Kidney (tissue), 14 donors: ENCODE measurements around the gene SP8. TPM values are rescaled to one million over a fixed set of nuclear protein-coding genes. Genes with fewer than 3 reads are reported as not detected.

Experiments
- DNase-seq, 5 donors: peaks; one replicate each; pipeline ENCODE4 v3.0.0-alpha.2; 2013 to 2020
- FAIRE-seq: peaks from 2 replicates; lab custom pipeline; 2012; peaks lifted over from hg19 to GRCh38; lab: Jason Lieb, UNC
- H3K27ac ChIP-seq, 2 donors: one replicate each; pipeline ENCODE4 v1.7.0; 2013; ENCODE audit warnings: low read depth in 2 of 2, low read length in 2 of 2, inconsistent platforms in 1 of 2
- H3K27me3 ChIP-seq: one replicate; pipeline ENCODE4 v1.7.1; 2013; ENCODE audit warnings: low read length, inconsistent platforms; ENCODE audit not compliant: control insufficient read depth, insufficient read depth
- H3K36me3 ChIP-seq, 3 donors: one replicate each; pipeline versions ENCODE4 v1.7.0 to v1.7.1; 2013; ENCODE audit warnings: low read length in 3 of 3, control low read depth in 1 of 3, inconsistent platforms in 1 of 3; ENCODE audit not compliant: insufficient read depth in 3 of 3, control insufficient read depth in 2 of 3
- H3K4me1 ChIP-seq, 3 donors: one replicate each; pipeline versions ENCODE4 v1.7.0 to v1.7.1; 2013; ENCODE audit warnings: low read length in 3 of 3, inconsistent platforms in 1 of 3, low read depth in 1 of 3; ENCODE audit not compliant: control insufficient read depth in 2 of 3, insufficient read depth in 2 of 3
- H3K4me3 ChIP-seq, 3 donors: one replicate each; pipeline versions ENCODE4 v1.7.0 to v1.8.1; 2013; ENCODE audit warnings: low read length in 3 of 3, control low read depth in 1 of 3, inconsistent platforms in 1 of 3
- H3K9ac ChIP-seq, 3 donors: one replicate each; pipeline versions ENCODE4 v1.7.0 to v1.7.1; 2013; ENCODE audit warnings: low read length in 3 of 3, control low read depth in 1 of 3, inconsistent platforms in 1 of 3
- H3K9me3 ChIP-seq, 3 donors: one replicate each; pipeline versions ENCODE4 v1.7.0 to v1.7.1; 2013; ENCODE audit warnings: low read length in 3 of 3, control low read depth in 1 of 3, inconsistent platforms in 1 of 3; ENCODE audit not compliant: control insufficient read depth in 2 of 3, insufficient read depth in 1 of 3
- intact Hi-C: fragments of 100-400 bp; cut with DNase I; formaldehyde crosslinking; loops from one replicate; pipeline ENCODE4 v1.11.1; 2022
- polyA plus RNA-seq: library from polyadenylated mRNA; stranded (reverse); fragments of 350-450 nt; fragmentation: Illumina TruSeq; extraction: RNeasy Lipid Tissue Mini Kit (QIAGEN cat#74804); gene quantifications from one replicate; pipeline ENCODE4 v1.2.3, GENCODE V29; 2014; ENCODE audit warnings: low read depth, low replicate concordance; ENCODE audit not compliant: insufficient read depth
- total RNA-seq: library from RNA; stranded (reverse); fragmentation: NEBNext Ultra II Directional; extraction: Animal tissue kit (Norgen Biotek cat#: 25700); gene quantifications from one replicate; pipeline ENCODE4 v1.2.1, GENCODE V29; 2021
- TF ChIP-seq, protein P1 (sequence below): IDR thresholded peaks from 3 replicates; pipeline ENCODE4 v1.5.1; 2012; ENCODE audit warnings: mild to moderate bottlenecking, moderate library complexity, borderline replicate concordance; ENCODE audit not compliant: insufficient read depth; ENCODE audit errors: extremely low read depth
- donor health status: control.
- donor health status: control.
- donor health status: control.
- donor health status: control.
- donor health status: control.
- donor health status: DM: yes; HTN: yes; CAD: no.
- donor health status: Normal renal cell carcinoma (clear cell type).

The SP8 gene
- total and polyA plus RNA-seq, 2 donors from 2014 or later, result not detected

DNA sequence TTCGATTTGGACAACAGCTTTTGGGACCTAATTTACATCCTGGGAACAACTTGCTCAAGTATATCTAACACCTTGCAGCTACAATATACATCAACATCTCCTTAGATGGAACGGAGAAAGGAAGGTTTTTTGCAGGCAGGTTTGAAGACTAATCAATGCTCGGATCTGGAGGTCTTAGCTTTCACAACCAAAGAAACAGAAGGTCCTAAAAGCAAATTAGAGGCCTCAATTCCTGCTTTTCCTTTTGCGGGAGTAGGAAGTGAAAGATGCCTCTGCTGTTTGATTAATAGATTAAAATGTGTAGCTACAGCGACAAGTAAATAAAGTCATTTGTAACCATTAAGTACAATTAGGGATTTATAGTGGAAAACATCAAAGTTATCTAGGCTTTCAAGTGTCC, 3.7 kb upstream of the SP8 start:
- H3K9ac ChIP-seq, result no peak overlapping the region
- H3K4me3 ChIP-seq, result no peak overlapping the region
- intact Hi-C loops, result no loop called here
- FAIRE-seq, result no peak
- peak in 2 of 5 donors; percentile 14 to 53 for DNase-seq
- peaks cover 93% of the 10 kb centered on the region for H3K27me3 ChIP-seq
- H3K9me3 ChIP-seq, result peaks cover 0 to 9% (median 0%) of the 10 kb centered on the region in 3 donors
- no peaks in the 10 kb centered on the region for H3K4me1 ChIP-seq
- H3K27ac ChIP-seq, result no peak overlapping the region
- H3K36me3 ChIP-seq, result no peaks in the 10 kb centered on the region
- TF ChIP-seq, protein P1, sequence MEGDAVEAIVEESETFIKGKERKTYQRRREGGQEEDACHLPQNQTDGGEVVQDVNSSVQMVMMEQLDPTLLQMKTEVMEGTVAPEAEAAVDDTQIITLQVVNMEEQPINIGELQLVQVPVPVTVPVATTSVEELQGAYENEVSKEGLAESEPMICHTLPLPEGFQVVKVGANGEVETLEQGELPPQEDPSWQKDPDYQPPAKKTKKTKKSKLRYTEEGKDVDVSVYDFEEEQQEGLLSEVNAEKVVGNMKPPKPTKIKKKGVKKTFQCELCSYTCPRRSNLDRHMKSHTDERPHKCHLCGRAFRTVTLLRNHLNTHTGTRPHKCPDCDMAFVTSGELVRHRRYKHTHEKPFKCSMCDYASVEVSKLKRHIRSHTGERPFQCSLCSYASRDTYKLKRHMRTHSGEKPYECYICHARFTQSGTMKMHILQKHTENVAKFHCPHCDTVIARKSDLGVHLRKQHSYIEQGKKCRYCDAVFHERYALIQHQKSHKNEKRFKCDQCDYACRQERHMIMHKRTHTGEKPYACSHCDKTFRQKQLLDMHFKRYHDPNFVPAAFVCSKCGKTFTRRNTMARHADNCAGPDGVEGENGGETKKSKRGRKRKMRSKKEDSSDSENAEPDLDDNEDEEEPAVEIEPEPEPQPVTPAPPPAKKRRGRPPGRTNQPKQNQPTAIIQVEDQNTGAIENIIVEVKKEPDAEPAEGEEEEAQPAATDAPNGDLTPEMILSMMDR, result no peak

DNA sequence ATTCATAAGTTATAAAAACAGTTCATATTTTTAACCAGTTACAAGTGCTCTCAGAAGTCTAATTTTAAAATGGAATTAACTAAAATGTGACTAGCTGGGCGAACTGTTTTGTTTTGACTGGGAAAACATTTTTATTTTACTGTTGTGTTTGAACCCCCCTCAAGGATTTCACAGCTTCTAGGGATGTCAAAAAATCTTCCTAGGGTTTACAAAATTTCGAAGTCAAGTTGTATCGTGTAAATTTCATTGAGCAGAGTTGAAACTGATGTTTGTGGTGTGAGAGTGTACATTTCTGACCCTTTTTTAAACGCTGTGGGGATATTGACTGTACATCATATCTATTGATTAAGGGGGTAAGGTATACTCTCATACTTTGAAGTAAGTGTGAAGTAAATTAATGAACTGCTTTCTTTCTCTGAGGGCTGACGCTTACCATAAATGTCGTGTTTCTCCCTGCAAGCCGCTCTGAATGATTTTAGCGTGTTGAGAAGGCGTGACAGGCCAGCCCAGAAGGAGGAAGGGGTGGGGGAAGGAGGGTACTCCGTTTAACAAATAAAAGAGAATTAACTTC, 1.8 kb upstream of the SP8 start:
- DNase-seq (peak in 1 of 5 donors; percentile 22), FAIRE-seq (no peak)
- H3K27me3 ChIP-seq, result peaks cover 79% of the 10 kb centered on the region
- TF ChIP-seq, protein P1, result no peak
- peaks cover 0 to 8% (median 0%) of the 10 kb centered on the region in 3 donors for H3K9me3 ChIP-seq
- H3K27ac ChIP-seq, result no peak overlapping the region
- H3K9ac ChIP-seq, result no peak overlapping the region
- peaks cover 0 to 2% (median 0%) of the 10 kb centered on the region in 3 donors for H3K4me1 ChIP-seq
- intact Hi-C loops, result no loop called here
- H3K4me3 ChIP-seq, result no peak overlapping the region
- H3K36me3 ChIP-seq, result no peaks in the 10 kb centered on the region

DNA sequence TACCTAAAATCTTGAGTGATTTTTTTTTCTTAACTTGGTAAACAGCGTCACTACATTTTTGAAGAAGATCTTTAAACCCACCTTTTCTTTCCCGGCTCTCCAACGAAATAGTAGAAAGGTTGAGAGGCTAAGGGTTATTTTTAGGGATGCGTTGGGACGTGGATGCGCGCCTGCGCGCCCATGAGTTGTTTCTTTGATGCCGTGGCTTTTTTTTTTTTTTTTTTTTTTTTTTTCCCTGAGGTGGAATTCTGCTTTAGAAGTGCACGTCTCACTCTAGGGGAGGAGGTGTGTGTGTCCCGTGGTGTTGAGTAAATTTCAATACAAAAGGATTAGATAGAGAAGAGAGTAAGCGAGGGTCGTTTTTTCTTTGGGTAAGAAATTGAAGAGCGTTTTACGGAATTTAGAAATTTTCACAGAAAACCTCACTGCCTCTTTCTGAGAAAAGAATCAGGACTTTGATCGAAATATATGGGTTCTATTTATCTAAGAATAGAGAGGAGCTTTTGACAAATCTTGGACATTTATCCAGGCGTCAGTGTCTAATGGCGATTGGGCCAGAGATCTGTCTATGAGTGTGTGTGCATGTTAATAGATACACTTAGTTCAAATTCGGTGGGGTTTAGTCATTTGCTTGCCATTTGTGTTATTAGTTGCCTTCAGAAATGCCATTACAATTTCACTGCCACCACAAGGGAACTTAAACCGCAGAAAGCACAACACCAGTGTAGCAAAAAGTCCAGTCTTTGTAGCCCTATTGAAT, 1.2 kb upstream of the SP8 start:
- Histone ChIP-seq H3K27me3 (peaks cover 78% of the 10 kb centered on the region), H3K36me3 (no peaks in the 10 kb centered on the region), H3K9ac (no peak overlapping the region), H3K4me3 (no peak overlapping the region), H3K4me1 (peaks cover 0 to 2% (median 0%) of the 10 kb centered on the region in 3 donors), H3K9me3 (peaks cover 0 to 4% (median 0%) of the 10 kb centered on the region in 3 donors), H3K27ac (no peak overlapping the region)
- intact Hi-C loops, result no loop called here
- TF ChIP-seq, protein P1, result no peak
- FAIRE-seq, result no peak
- DNase-seq, result peak in 2 of 5 donors; percentile 14 to 54
